Measurements from ENCODE around the gene NTPCR.
"Not testable (repeated sequence)": the region's sequence is repeated elsewhere in the genome, so short reads cannot be mapped to it uniquely, and the experiment has no call there.

NTPCR gene

GRCh38 chr1:232996143-232996542 is 45.7 kb downstream of the NTPCR start:
- H3K4me3 ChIP-seq (ENCODE audit: extremely low read depth, insufficient read depth, low read length, poor library complexity, severe bottlenecking), result no peak overlapping the region
- no peak overlapping the region for H3K27ac ChIP-seq (ENCODE audit: low read depth, low read length, severe bottlenecking)
- 100% methylated on average over 1 to 2 of the region's 2 CpGs for WGBS, 2 experiments (ENCODE audit: insufficient coverage in 2 of 2)
- H3K36me3 ChIP-seq (ENCODE audit: control insufficient read depth, insufficient read depth, low read length), result peaks cover 24% of the 10 kb centered on the region
- H3K9me3 ChIP-seq (ENCODE audit: control insufficient read depth, low read length), result peaks cover 11% of the 10 kb centered on the region
- no peaks in the 10 kb centered on the region for H3K4me1 ChIP-seq (ENCODE audit: control insufficient read depth, insufficient read depth, low read length, poor library complexity, severe bottlenecking)

GRCh38 chr1:232998138-232998537 is 47.7 kb downstream of the NTPCR start:
- WGBS, 2 experiments (ENCODE audit: insufficient coverage in 2 of 2), result 89 to 93% methylated on average over 7 to 11 of the region's 15 CpGs
- Histone ChIP-seq H3K4me3 (ENCODE audit: extremely low read depth, insufficient read depth, low read length, poor library complexity, severe bottlenecking) (no peak overlapping the region), H3K36me3 (ENCODE audit: control insufficient read depth, insufficient read depth, low read length) (peaks cover 24% of the 10 kb centered on the region), H3K4me1 (ENCODE audit: control insufficient read depth, insufficient read depth, low read length, poor library complexity, severe bottlenecking) (no peaks in the 10 kb centered on the region), H3K9me3 (ENCODE audit: control insufficient read depth, low read length) (peaks cover 11% of the 10 kb centered on the region), H3K27ac (ENCODE audit: low read depth, low read length, severe bottlenecking) (no peak overlapping the region)

GRCh38 chr1:232998646-232999045 is 48.2 kb downstream of the NTPCR start:
- Histone ChIP-seq H3K4me3 (ENCODE audit: extremely low read depth, insufficient read depth, low read length, poor library complexity, severe bottlenecking) (no peak overlapping the region), H3K36me3 (ENCODE audit: control insufficient read depth, insufficient read depth, low read length) (peaks cover 24% of the 10 kb centered on the region), H3K27ac (ENCODE audit: low read depth, low read length, severe bottlenecking) (no peak overlapping the region), H3K9me3 (ENCODE audit: control insufficient read depth, low read length) (peaks cover 6% of the 10 kb centered on the region), H3K4me1 (ENCODE audit: control insufficient read depth, insufficient read depth, low read length, poor library complexity, severe bottlenecking) (no peaks in the 10 kb centered on the region)
- WGBS, 2 experiments (ENCODE audit: insufficient coverage in 2 of 2), result 83% methylated on average over 1 of the region's 3 CpGs; no CpG with 5 or more reads in 1 of the 2 experiments

- H3K4me1 ChIP-seq (ENCODE audit: control insufficient read depth, insufficient read depth, low read length, poor library complexity, severe bottlenecking), result no peaks in the 10 kb centered on the region
- H3K36me3 ChIP-seq (ENCODE audit: control insufficient read depth, insufficient read depth, low read length), result peaks cover 18% of the 10 kb centered on the region
- 95 to 98% methylated on average over 10 to 16 of the region's 16 CpGs for WGBS, 2 experiments (ENCODE audit: insufficient coverage in 2 of 2)
- no peak overlapping the region for H3K4me3 ChIP-seq (ENCODE audit: extremely low read depth, insufficient read depth, low read length, poor library complexity, severe bottlenecking)
- no peaks in the 10 kb centered on the region for H3K9me3 ChIP-seq (ENCODE audit: control insufficient read depth, low read length)
- H3K27ac ChIP-seq (ENCODE audit: low read depth, low read length, severe bottlenecking), result no peak overlapping the region
Measured at GRCh38 chr1:232999956-233000625, 49.7 kb downstream of the NTPCR start.

- H3K4me3 ChIP-seq (ENCODE audit: extremely low read depth, insufficient read depth, low read length, poor library complexity, severe bottlenecking); H3K4me1 ChIP-seq (ENCODE audit: control insufficient read depth, insufficient read depth, low read length, poor library complexity, severe bottlenecking); H3K9me3 ChIP-seq (ENCODE audit: control insufficient read depth, low read length); H3K27ac ChIP-seq (ENCODE audit: low read depth, low read length, severe bottlenecking): not testable (repeated sequence)
- 97% methylated on average over 3 of the region's 5 CpGs; no CpG with 5 or more reads in 1 of the 2 experiments for WGBS, 2 experiments (ENCODE audit: insufficient coverage in 2 of 2)
- H3K36me3 ChIP-seq (ENCODE audit: control insufficient read depth, insufficient read depth, low read length), result peaks cover 13% of the 10 kb centered on the region
Measured at GRCh38 chr1:233003638-233004037, 53.2 kb downstream of the NTPCR start.

- WGBS, 2 experiments (ENCODE audit: insufficient coverage in 2 of 2), result 92 to 98% methylated on average over 4 to 6 of the region's 9 CpGs
- no peaks in the 10 kb centered on the region for H3K9me3 ChIP-seq (ENCODE audit: control insufficient read depth, low read length)
- no peak overlapping the region for H3K4me3 ChIP-seq (ENCODE audit: extremely low read depth, insufficient read depth, low read length, poor library complexity, severe bottlenecking)
- H3K36me3 ChIP-seq (ENCODE audit: control insufficient read depth, insufficient read depth, low read length), result peaks cover 6% of the 10 kb centered on the region
- H3K4me1 ChIP-seq (ENCODE audit: control insufficient read depth, insufficient read depth, low read length, poor library complexity, severe bottlenecking), result peaks cover 4% of the 10 kb centered on the region
- no peak overlapping the region for H3K27ac ChIP-seq (ENCODE audit: low read depth, low read length, severe bottlenecking)
Measured at GRCh38 chr1:233004451-233004850, 54.0 kb downstream of the NTPCR start.

GRCh38 chr1:233005156-233005555 is 54.7 kb downstream of the NTPCR start:
- no peak overlapping the region for H3K4me3 ChIP-seq (ENCODE audit: extremely low read depth, insufficient read depth, low read length, poor library complexity, severe bottlenecking)
- H3K27ac ChIP-seq (ENCODE audit: low read depth, low read length, severe bottlenecking), result no peak overlapping the region
- 81 to 95% methylated on average over 3 to 4 of the region's 5 CpGs for WGBS, 2 experiments (ENCODE audit: insufficient coverage in 2 of 2)
- H3K4me1 ChIP-seq (ENCODE audit: control insufficient read depth, insufficient read depth, low read length, poor library complexity, severe bottlenecking), result peaks cover 4% of the 10 kb centered on the region
- H3K36me3 ChIP-seq (ENCODE audit: control insufficient read depth, insufficient read depth, low read length), result peaks cover under 1% of the 10 kb centered on the region
- no peaks in the 10 kb centered on the region for H3K9me3 ChIP-seq (ENCODE audit: control insufficient read depth, low read length)

- Histone ChIP-seq H3K4me1 (ENCODE audit: control insufficient read depth, insufficient read depth, low read length, poor library complexity, severe bottlenecking) (peaks cover 4% of the 10 kb centered on the region), H3K36me3 (ENCODE audit: control insufficient read depth, insufficient read depth, low read length) (no peaks in the 10 kb centered on the region), H3K9me3 (ENCODE audit: control insufficient read depth, low read length) (no peaks in the 10 kb centered on the region), H3K4me3 (ENCODE audit: extremely low read depth, insufficient read depth, low read length, poor library complexity, severe bottlenecking) (no peak overlapping the region), H3K27ac (ENCODE audit: low read depth, low read length, severe bottlenecking) (no peak overlapping the region)
- WGBS, 2 experiments (ENCODE audit: insufficient coverage in 2 of 2), result 80 to 81% methylated on average over 5 to 6 of the region's 8 CpGs
Measured at GRCh38 chr1:233005703-233006102, 55.3 kb downstream of the NTPCR start.

- H3K36me3 ChIP-seq (ENCODE audit: control insufficient read depth, insufficient read depth, low read length), result no peaks in the 10 kb centered on the region
- WGBS, 2 experiments (ENCODE audit: insufficient coverage in 2 of 2), result 89 to 100% methylated on average over 4 of the region's 6 CpGs
- H3K4me3 ChIP-seq (ENCODE audit: extremely low read depth, insufficient read depth, low read length, poor library complexity, severe bottlenecking), result no peak overlapping the region
- H3K27ac ChIP-seq (ENCODE audit: low read depth, low read length, severe bottlenecking), result no peak overlapping the region
- H3K9me3 ChIP-seq (ENCODE audit: control insufficient read depth, low read length), result no peaks in the 10 kb centered on the region
- peaks cover 4% of the 10 kb centered on the region for H3K4me1 ChIP-seq (ENCODE audit: control insufficient read depth, insufficient read depth, low read length, poor library complexity, severe bottlenecking)
Measured at GRCh38 chr1:233006108-233006507, 55.7 kb downstream of the NTPCR start.

GRCh38 chr1:233006541-233006973 is 56.1 kb downstream of the NTPCR start:
- no peaks in the 10 kb centered on the region for H3K36me3 ChIP-seq (ENCODE audit: control insufficient read depth, insufficient read depth, low read length)
- WGBS, 2 experiments (ENCODE audit: insufficient coverage in 2 of 2), result 90 to 93% methylated on average over 2 to 3 of the region's 3 CpGs
- no peaks in the 10 kb centered on the region for H3K9me3 ChIP-seq (ENCODE audit: control insufficient read depth, low read length)
- H3K4me1 ChIP-seq (ENCODE audit: control insufficient read depth, insufficient read depth, low read length, poor library complexity, severe bottlenecking), result peaks cover 4% of the 10 kb centered on the region
- no peak overlapping the region for H3K4me3 ChIP-seq (ENCODE audit: extremely low read depth, insufficient read depth, low read length, poor library complexity, severe bottlenecking)
- H3K27ac ChIP-seq (ENCODE audit: low read depth, low read length, severe bottlenecking), result no peak overlapping the region

GRCh38 chr1:233010146-233010545 is 59.7 kb downstream of the NTPCR start:
- H3K36me3 ChIP-seq (ENCODE audit: control insufficient read depth, insufficient read depth, low read length), result no peaks in the 10 kb centered on the region
- H3K9me3 ChIP-seq (ENCODE audit: control insufficient read depth, low read length), result no peaks in the 10 kb centered on the region
- peaks cover 4% of the 10 kb centered on the region for H3K4me1 ChIP-seq (ENCODE audit: control insufficient read depth, insufficient read depth, low read length, poor library complexity, severe bottlenecking)
- no peak overlapping the region for H3K4me3 ChIP-seq (ENCODE audit: extremely low read depth, insufficient read depth, low read length, poor library complexity, severe bottlenecking)
- no peak overlapping the region for H3K27ac ChIP-seq (ENCODE audit: low read depth, low read length, severe bottlenecking)
- WGBS, 2 experiments (ENCODE audit: insufficient coverage in 2 of 2), result 78 to 86% methylated on average over 1 of the region's 3 CpGs
